Measurements from ENCODE around the gene STKLD1. TPM values are rescaled to one million over a fixed set of nuclear protein-coding genes. Genes with fewer than 3 reads are reported as not detected.

Gene STKLD1
- total RNA-seq, 3 donors from 2014 or later, result 0.59 to 3.9 (median 0.96) TPM

DNA sequence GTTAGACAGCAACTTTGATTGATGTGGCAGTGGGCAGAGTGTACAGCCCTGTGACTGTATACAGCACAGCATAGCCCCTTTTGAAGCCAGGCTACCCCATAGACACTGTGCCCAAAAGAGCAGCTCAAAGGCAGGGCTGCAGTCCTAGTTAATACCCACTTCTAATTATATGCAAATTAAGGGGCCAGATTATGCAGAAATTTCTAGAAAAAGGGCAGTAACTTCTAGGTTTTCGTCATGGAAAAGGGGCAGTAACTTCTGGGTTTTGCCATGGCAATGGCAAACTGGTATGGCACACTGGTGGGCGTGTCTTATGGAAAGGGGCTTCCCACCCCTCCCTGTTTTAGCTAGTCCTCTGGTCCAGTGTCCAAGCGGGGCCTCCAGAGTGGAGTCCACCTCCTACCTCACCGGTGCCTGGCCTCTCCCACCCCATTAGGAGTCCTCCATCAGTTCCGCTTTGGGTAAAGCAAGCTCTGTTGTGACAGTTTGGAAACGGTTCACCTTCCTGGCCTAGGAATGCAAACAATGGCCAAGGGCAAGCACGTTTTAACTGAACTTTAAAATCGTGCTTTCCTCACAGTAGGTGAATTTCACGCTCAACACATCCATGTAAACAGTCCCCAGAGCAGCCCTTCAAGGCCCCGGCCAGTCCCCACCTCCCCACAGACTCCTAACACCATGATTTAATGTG, 51.6 kb downstream of the STKLD1 start:
- Histone ChIP-seq H3K27me3 (no peaks in the 10 kb centered on the region), H3K4me3 (peak overlapping the region in 2 of 3 donors; percentile 53 to 73), H3K36me3 (no peaks in the 10 kb centered on the region), H3K9me3 (no peaks in the 10 kb centered on the region), H3K27ac (no peak overlapping the region), H3K4me1 (no peaks in the 10 kb centered on the region)
- TF ChIP-seq POLR2AphosphoS5 (IDR thresholded peaks at IDR 0.05) (no peak), POLR2A (IDR thresholded peaks at IDR 0.05) (no peak)
- intact Hi-C loops (cut with DNase I; ENCODE audit: low total_unique reads), result loop anchor here (10.0 kb wide), 1 partner anchor 257 kb away; no protein-coding TSS in a partner anchor
- DNase-seq (ENCODE audit: low spot score in 2 of 2), result no peak

DNA sequence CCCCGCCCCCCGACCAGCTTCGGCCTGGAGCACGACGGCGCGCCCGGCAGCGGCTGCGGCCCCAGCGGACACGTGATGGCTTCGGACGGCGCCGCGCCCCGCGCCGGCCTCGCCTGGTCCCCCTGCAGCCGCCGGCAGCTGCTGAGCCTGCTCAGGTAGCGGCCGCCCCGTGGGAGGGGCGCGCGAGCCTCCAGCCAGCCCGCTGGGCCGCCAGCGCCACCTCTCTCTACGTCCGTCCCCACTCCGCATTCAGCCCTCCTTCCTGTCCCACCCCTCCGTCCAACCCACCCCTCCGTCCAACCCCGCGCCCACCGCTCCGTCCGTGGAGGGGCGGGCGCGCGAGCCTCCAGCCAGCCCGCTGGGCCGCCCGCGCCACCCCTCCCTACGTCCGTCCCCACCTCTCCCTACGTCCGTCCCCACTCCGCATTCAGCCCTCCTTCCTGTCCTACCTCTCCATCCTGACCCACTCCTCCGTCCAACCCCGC, 52.5 kb downstream of the STKLD1 start:
- Histone ChIP-seq H3K27ac (no peak overlapping the region), H3K9me3 (no peaks in the 10 kb centered on the region), H3K36me3 (no peaks in the 10 kb centered on the region), H3K4me1 (no peaks in the 10 kb centered on the region), H3K27me3 (no peaks in the 10 kb centered on the region), H3K4me3 (peak overlapping the region; percentile 17 to 73 (median 53))
- DNase-seq (ENCODE audit: low spot score in 2 of 2), result no peak
- intact Hi-C loops (cut with DNase I; ENCODE audit: low total_unique reads), result loop anchor here (10.0 kb wide), 1 partner anchor 256 kb away; no protein-coding TSS in a partner anchor
- no peak for TF ChIP-seq POLR2AphosphoS5 (IDR thresholded peaks at IDR 0.05)
- TF ChIP-seq, protein P1, sequence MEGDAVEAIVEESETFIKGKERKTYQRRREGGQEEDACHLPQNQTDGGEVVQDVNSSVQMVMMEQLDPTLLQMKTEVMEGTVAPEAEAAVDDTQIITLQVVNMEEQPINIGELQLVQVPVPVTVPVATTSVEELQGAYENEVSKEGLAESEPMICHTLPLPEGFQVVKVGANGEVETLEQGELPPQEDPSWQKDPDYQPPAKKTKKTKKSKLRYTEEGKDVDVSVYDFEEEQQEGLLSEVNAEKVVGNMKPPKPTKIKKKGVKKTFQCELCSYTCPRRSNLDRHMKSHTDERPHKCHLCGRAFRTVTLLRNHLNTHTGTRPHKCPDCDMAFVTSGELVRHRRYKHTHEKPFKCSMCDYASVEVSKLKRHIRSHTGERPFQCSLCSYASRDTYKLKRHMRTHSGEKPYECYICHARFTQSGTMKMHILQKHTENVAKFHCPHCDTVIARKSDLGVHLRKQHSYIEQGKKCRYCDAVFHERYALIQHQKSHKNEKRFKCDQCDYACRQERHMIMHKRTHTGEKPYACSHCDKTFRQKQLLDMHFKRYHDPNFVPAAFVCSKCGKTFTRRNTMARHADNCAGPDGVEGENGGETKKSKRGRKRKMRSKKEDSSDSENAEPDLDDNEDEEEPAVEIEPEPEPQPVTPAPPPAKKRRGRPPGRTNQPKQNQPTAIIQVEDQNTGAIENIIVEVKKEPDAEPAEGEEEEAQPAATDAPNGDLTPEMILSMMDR (IDR thresholded peaks at IDR 0.05), result no peak
- no peak for TF ChIP-seq POLR2A (IDR thresholded peaks at IDR 0.05)

DNA sequence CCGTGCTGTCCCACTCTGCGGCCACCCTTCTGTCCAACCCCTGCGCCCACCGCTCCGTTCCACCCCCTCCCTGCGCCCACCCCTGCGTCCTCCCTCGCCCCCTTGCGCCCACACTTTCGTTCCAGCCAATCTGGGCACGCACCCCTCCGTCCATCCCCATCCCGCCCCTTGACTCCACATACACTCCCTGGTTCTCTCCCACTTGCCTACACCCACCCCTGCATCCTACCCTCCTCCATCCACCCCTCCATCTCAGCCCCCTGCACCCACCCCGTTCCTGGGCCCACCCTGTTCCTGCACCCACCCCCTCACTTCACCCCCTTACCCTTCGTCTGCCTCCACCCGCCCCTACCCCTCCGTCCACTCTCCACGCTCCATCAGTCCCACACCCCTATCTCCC, 53.0 kb downstream of the STKLD1 start:
- H3K36me3 ChIP-seq, result no peaks in the 10 kb centered on the region
- intact Hi-C loops (cut with DNase I; ENCODE audit: low total_unique reads), result loop anchor here (10.0 kb wide), 1 partner anchor 256 kb away; no protein-coding TSS in a partner anchor
- no peaks in the 10 kb centered on the region for H3K4me1 ChIP-seq
- H3K9me3 ChIP-seq, result no peaks in the 10 kb centered on the region
- peak overlapping the region in 2 of 3 donors; percentile 53 to 73 for H3K4me3 ChIP-seq
- DNase-seq (ENCODE audit: low spot score in 2 of 2), result no peak
- no peak overlapping the region for H3K27ac ChIP-seq
- TF ChIP-seq POLR2AphosphoS5 (IDR thresholded peaks at IDR 0.05), result no peak
- TF ChIP-seq, protein P1 (IDR thresholded peaks at IDR 0.05), result no peak
- TF ChIP-seq POLR2A (IDR thresholded peaks at IDR 0.05), result no peak
- no peaks in the 10 kb centered on the region for H3K27me3 ChIP-seq

DNA sequence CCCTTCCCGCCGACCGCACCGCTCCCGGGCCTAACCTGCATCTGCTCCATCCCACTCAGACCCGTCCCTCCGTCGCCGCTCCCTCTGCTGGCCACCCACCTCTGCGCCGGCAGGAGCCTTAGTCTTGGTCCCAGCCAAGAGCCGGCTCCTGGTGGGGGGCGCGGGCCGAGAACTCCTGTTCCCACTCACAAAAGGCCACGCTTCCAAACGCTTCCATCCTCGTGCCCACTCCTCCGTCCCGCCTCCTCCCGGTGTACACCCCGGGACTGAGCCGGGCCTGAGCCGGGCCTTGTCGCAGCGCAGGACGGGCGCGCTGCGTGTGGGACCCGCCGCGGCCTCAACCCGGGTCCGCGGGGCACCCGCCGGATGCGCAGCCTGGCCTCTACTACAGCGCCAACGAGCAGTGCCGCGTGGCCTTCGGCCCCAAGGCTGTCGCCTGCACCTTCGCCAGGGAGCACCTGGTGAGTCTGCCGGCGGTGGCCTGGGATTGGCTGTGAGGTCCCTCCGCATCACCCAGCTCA, 53.5 kb downstream of the STKLD1 start:
- intact Hi-C loops (cut with DNase I; ENCODE audit: low total_unique reads), result loop anchor here (10.0 kb wide), 1 partner anchor 255 kb away; no protein-coding TSS in a partner anchor
- H3K36me3 ChIP-seq, result no peaks in the 10 kb centered on the region
- H3K4me3 ChIP-seq, result peak overlapping the region in 2 of 3 donors; percentile 53 to 73
- no peaks in the 10 kb centered on the region for H3K9me3 ChIP-seq
- no peak overlapping the region for H3K27ac ChIP-seq
- no peaks in the 10 kb centered on the region for H3K27me3 ChIP-seq
- TF ChIP-seq, protein P1 (IDR thresholded peaks at IDR 0.05), result peak in 1 of 3 donors; percentile 11
- no peak for TF ChIP-seq POLR2A (IDR thresholded peaks at IDR 0.05)
- H3K4me1 ChIP-seq, result no peaks in the 10 kb centered on the region
- no peak for DNase-seq (ENCODE audit: low spot score in 2 of 2)

DNA sequence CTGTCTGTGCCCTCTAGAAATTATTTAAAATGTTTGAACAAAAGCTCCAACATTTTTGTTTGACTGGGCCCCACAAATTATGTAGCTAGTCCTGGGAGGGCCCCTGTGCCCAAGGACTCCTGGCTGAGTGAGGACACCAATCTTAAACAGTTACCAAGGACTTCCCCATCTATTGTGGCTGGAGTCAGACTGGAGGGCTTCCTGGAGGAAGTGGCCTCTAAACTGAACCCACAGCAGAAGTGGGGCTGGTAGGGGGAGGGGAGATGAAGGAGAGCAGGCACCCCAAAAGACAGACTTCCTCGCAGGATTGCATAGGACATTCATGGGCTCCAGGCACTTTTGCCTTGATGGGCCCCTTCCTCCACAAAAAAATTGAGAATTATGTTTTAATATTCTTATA, 54.1 kb downstream of the STKLD1 start:
- H3K4me3 ChIP-seq, result no peak overlapping the region
- H3K9me3 ChIP-seq, result no peaks in the 10 kb centered on the region
- H3K27ac ChIP-seq, result no peak overlapping the region
- no peaks in the 10 kb centered on the region for H3K27me3 ChIP-seq
- H3K4me1 ChIP-seq, result no peaks in the 10 kb centered on the region
- TF ChIP-seq POLR2AphosphoS5 (IDR thresholded peaks at IDR 0.05) (no peak), POLR2A (IDR thresholded peaks at IDR 0.05) (no peak)
- TF ChIP-seq, protein P1 (IDR thresholded peaks at IDR 0.05), result no peak
- DNase-seq (ENCODE audit: low spot score in 2 of 2), result no peak
- intact Hi-C loops (cut with DNase I; ENCODE audit: low total_unique reads), result no loop called here
- no peaks in the 10 kb centered on the region for H3K36me3 ChIP-seq

Measured in breast epithelium (tissue), 4 donors.